ENCODE data around the gene IHH. TPM values are rescaled to one million over a fixed set of nuclear protein-coding genes. Genes with fewer than 3 reads are reported as not detected.

IHH gene
- total RNA-seq, 1 donor from 2014 or later: not detected

GRCh38 chr2:219086196-219086595, 25.5 kb upstream of the IHH start:
- DNase-seq (ENCODE audit: low read depth) (no peak), FAIRE-seq (no peak)
- Mint-ChIP-seq H3K27ac (ENCODE audit: unreplicated experiment) (no peak overlapping the region), H3K4me3 (ENCODE audit: unreplicated experiment) (no peak overlapping the region), H3K27me3 (ENCODE audit: low read depth, unreplicated experiment) (peaks cover 27% of the 10 kb centered on the region), H3K4me1 (ENCODE audit: low read depth, unreplicated experiment) (peaks cover 8% of the 10 kb centered on the region), H3K9me3 (ENCODE audit: unreplicated experiment) (peaks cover 3% of the 10 kb centered on the region), H3K36me3 (ENCODE audit: low read depth, unreplicated experiment) (peaks cover 8% of the 10 kb centered on the region)
- H3K4me2 ChIP-seq (ENCODE audit: low read length): no peak overlapping the region
- no peaks in the 10 kb centered on the region for H3K79me2 ChIP-seq (ENCODE audit: insufficient read depth, low read length)
- TF ChIP-seq EZH2 (IDR thresholded peaks at IDR 0.05; ENCODE audit: insufficient read depth, low read length): no peak
- TF ChIP-seq, protein P1, sequence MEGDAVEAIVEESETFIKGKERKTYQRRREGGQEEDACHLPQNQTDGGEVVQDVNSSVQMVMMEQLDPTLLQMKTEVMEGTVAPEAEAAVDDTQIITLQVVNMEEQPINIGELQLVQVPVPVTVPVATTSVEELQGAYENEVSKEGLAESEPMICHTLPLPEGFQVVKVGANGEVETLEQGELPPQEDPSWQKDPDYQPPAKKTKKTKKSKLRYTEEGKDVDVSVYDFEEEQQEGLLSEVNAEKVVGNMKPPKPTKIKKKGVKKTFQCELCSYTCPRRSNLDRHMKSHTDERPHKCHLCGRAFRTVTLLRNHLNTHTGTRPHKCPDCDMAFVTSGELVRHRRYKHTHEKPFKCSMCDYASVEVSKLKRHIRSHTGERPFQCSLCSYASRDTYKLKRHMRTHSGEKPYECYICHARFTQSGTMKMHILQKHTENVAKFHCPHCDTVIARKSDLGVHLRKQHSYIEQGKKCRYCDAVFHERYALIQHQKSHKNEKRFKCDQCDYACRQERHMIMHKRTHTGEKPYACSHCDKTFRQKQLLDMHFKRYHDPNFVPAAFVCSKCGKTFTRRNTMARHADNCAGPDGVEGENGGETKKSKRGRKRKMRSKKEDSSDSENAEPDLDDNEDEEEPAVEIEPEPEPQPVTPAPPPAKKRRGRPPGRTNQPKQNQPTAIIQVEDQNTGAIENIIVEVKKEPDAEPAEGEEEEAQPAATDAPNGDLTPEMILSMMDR (IDR thresholded peaks at IDR 0.05; ENCODE audit: insufficient read depth, low read depth, low read length): no peak
- no peak overlapping the region for H2AFZ ChIP-seq (ENCODE audit: low read depth, low read length)
- H3K4me3 ChIP-seq (ENCODE audit: insufficient read depth, low read depth, low read length): no peak overlapping the region
- H3K4me1 ChIP-seq (ENCODE audit: insufficient read depth, low read length): no peaks in the 10 kb centered on the region
- no peaks in the 10 kb centered on the region for H3K27me3 ChIP-seq (ENCODE audit: insufficient read depth, low read length)
- peaks cover under 1% of the 10 kb centered on the region for H4K20me1 ChIP-seq (ENCODE audit: insufficient read depth, low read length)
- H3K9ac ChIP-seq (ENCODE audit: low read length): no peak overlapping the region
- no peaks in the 10 kb centered on the region for H3K36me3 ChIP-seq (ENCODE audit: insufficient read depth, low read length)
- H3K27ac ChIP-seq (ENCODE audit: low read depth, low read length): no peak overlapping the region
- H3K9me3 ChIP-seq (ENCODE audit: insufficient read depth, low read depth, low read length): no peaks in the 10 kb centered on the region

- no peaks in the 10 kb centered on the region for H3K79me2 ChIP-seq (ENCODE audit: insufficient read depth, low read length)
- DNase-seq (ENCODE audit: low read depth): no peak
- no peak overlapping the region for H3K9ac ChIP-seq (ENCODE audit: low read length)
- H3K27me3 Mint-ChIP-seq (ENCODE audit: low read depth, unreplicated experiment): peaks cover 32% of the 10 kb centered on the region
- H3K27me3 ChIP-seq (ENCODE audit: insufficient read depth, low read length): no peaks in the 10 kb centered on the region
- TF ChIP-seq, protein P1 (IDR thresholded peaks at IDR 0.05; ENCODE audit: insufficient read depth, low read depth, low read length): no peak
- TF ChIP-seq EZH2 (IDR thresholded peaks at IDR 0.05; ENCODE audit: insufficient read depth, low read length): no peak
- H3K9me3 Mint-ChIP-seq (ENCODE audit: unreplicated experiment): peaks cover 3% of the 10 kb centered on the region
- peaks cover 6% of the 10 kb centered on the region for H4K20me1 ChIP-seq (ENCODE audit: insufficient read depth, low read length)
- no peak overlapping the region for H3K4me3 ChIP-seq (ENCODE audit: insufficient read depth, low read depth, low read length)
- no peak for FAIRE-seq
- H3K4me2 ChIP-seq (ENCODE audit: low read length): no peak overlapping the region
- H3K4me1 ChIP-seq (ENCODE audit: insufficient read depth, low read length): no peaks in the 10 kb centered on the region
- peaks cover 10% of the 10 kb centered on the region for H3K4me1 Mint-ChIP-seq (ENCODE audit: low read depth, unreplicated experiment)
- H3K36me3 ChIP-seq (ENCODE audit: insufficient read depth, low read length): no peaks in the 10 kb centered on the region
- H3K27ac ChIP-seq (ENCODE audit: low read depth, low read length): no peak overlapping the region
- H2AFZ ChIP-seq (ENCODE audit: low read depth, low read length): no peak overlapping the region
- no peaks in the 10 kb centered on the region for H3K9me3 ChIP-seq (ENCODE audit: insufficient read depth, low read depth, low read length)
- no peak overlapping the region for H3K27ac Mint-ChIP-seq (ENCODE audit: unreplicated experiment)
- H3K4me3 Mint-ChIP-seq (ENCODE audit: unreplicated experiment): no peak overlapping the region
- peaks cover 4% of the 10 kb centered on the region for H3K36me3 Mint-ChIP-seq (ENCODE audit: low read depth, unreplicated experiment)
Observed at GRCh38 chr2:219084791-219085190, 24.1 kb upstream of the IHH start.

DNA sequence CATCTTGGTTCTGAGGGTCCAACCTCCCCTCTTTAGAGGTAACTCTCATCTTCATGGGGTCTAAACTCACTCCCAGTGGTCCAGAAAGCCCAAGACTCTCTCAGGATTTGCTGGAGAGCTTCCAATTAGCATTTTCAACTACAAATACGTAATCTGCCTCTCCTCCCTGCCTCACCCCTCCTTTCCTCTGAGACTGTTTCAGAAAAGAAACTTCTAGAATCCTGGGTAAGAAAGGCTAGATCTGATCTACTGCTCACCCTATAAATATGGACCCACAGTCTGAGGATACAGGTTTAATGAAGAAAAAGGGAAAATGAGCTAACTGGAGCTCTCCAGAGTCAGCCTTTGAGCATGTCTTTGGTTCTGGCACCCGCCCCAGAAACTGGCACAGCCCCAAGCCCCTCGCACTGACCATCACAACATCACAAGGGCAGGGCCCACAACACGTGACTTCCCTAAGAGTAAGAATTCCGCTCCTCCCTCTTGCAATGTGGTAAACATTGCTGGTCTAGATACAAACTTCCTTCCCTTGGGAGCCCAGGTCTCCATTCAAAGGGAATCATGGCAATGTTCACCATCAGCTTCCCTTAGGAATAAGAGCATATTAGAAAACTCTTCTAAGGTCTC, 21.7 kb upstream of the IHH start:
- peaks cover 2% of the 10 kb centered on the region for H3K9me3 Mint-ChIP-seq (ENCODE audit: unreplicated experiment)
- FAIRE-seq (no peak), DNase-seq (ENCODE audit: low read depth) (no peak)
- H3K4me3 Mint-ChIP-seq (ENCODE audit: unreplicated experiment): no peak overlapping the region
- Histone ChIP-seq H3K9me3 (ENCODE audit: insufficient read depth, low read depth, low read length) (no peaks in the 10 kb centered on the region), H3K27ac (ENCODE audit: low read depth, low read length) (no peak overlapping the region), H3K36me3 (ENCODE audit: insufficient read depth, low read length) (no peaks in the 10 kb centered on the region), H3K9ac (ENCODE audit: low read length) (no peak overlapping the region), H3K4me1 (ENCODE audit: insufficient read depth, low read length) (peaks cover 8% of the 10 kb centered on the region), H2AFZ (ENCODE audit: low read depth, low read length) (no peak overlapping the region), H3K79me2 (ENCODE audit: insufficient read depth, low read length) (no peaks in the 10 kb centered on the region), H3K27me3 (ENCODE audit: insufficient read depth, low read length) (no peaks in the 10 kb centered on the region), H3K4me3 (ENCODE audit: insufficient read depth, low read depth, low read length) (no peak overlapping the region), H3K4me2 (ENCODE audit: low read length) (no peak overlapping the region), H4K20me1 (ENCODE audit: insufficient read depth, low read length) (peaks cover 18% of the 10 kb centered on the region)
- H3K36me3 Mint-ChIP-seq (ENCODE audit: low read depth, unreplicated experiment): peaks cover 3% of the 10 kb centered on the region
- H3K4me1 Mint-ChIP-seq (ENCODE audit: low read depth, unreplicated experiment): peaks cover 17% of the 10 kb centered on the region
- TF ChIP-seq, protein P1 (IDR thresholded peaks at IDR 0.05; ENCODE audit: insufficient read depth, low read depth, low read length): no peak
- no peak for TF ChIP-seq EZH2 (IDR thresholded peaks at IDR 0.05; ENCODE audit: insufficient read depth, low read length)
- peaks cover 33% of the 10 kb centered on the region for H3K27me3 Mint-ChIP-seq (ENCODE audit: low read depth, unreplicated experiment)
- no peak overlapping the region for H3K27ac Mint-ChIP-seq (ENCODE audit: unreplicated experiment)

Data from astrocyte (in vitro differentiated cells and primary cell).